Ascending aorta (tissue), 2 donors: ENCODE results near the gene CLIP2. TPM values are rescaled to one million over a fixed set of nuclear protein-coding genes. Genes with fewer than 3 reads are reported as not detected.
A peak's percentile ranks its signal among the peaks of the same experiment; 100 is the strongest.

Experiments
- DNase-seq, 2 donors: peaks; one replicate each; pipeline ENCODE4 v3.0.0-alpha.2; 2019; ENCODE audit warnings: low spot score in 2 of 2
- H3K27ac ChIP-seq, 2 donors: fragments of 200-600 bp; sonication (generic); one replicate each; pipeline ENCODE4 v1.5.1; 2016 to 2017; ENCODE audit warnings: mild to moderate bottlenecking in 1 of 2
- H3K27me3 ChIP-seq: fragments of 200-600 bp; sonication (generic); one replicate; pipeline ENCODE4 v1.5.1; 2017
- H3K36me3 ChIP-seq, 2 donors: fragments of 200-600 bp; sonication (generic); one replicate each; pipeline ENCODE4 v1.5.1; 2016
- H3K4me1 ChIP-seq, 2 donors: fragments of 200-600 bp; sonication (generic); one replicate each; pipeline ENCODE4 v1.5.1; 2016 to 2017; ENCODE audit warnings: mild to moderate bottlenecking in 1 of 2
- H3K4me3 ChIP-seq, 2 donors: fragments of 200-600 bp; sonication (generic); one replicate each; pipeline ENCODE4 v1.5.1; 2016 to 2017; ENCODE audit warnings: mild to moderate bottlenecking in 1 of 2
- H3K9me3 ChIP-seq, 2 donors: fragments of 200-600 bp; sonication (generic); one replicate each; pipeline ENCODE4 v1.5.1; 2016
- CTCF ChIP-seq, 3 experiments: fragments of 200-600 bp in 2 of 3; fragments of 450-650 bp in 1 of 3; sonication (generic) in 2 of 3; IDR thresholded peaks; one replicate each; pipeline ENCODE4 v1.5.1; 2016 to 2019; ENCODE audit warnings: antibody characterized with exemption in 3 of 3, mild to moderate bottlenecking in 1 of 3, moderate library complexity in 1 of 3
- intact Hi-C: fragments of 100-400 bp; cut with DNase I; formaldehyde crosslinking; loops from one replicate; pipeline ENCODE4 v1.15.1; 2023
- total RNA-seq: library from RNA; depleted of rRNA; stranded (reverse); fragments of >200 nt; gene quantifications from one replicate; pipeline ENCODE4 v1.1.0, GENCODE V29; 2016

CLIP2 gene
- total RNA-seq, 1 donor from 2014 or later = 50.2 TPM

- Histone ChIP-seq H3K9me3 (no peaks in the 10 kb centered on the region), H3K4me1 (peaks cover 13 to 34% of the 10 kb centered on the region in 2 donors), H3K27ac (peak overlapping the region; percentile 82 to 93), H3K27me3 (no peaks in the 10 kb centered on the region), H3K36me3 (no peaks in the 10 kb centered on the region), H3K4me3 (peak overlapping the region; percentile 95 to 99)
- intact Hi-C loops = loop anchor here (5.0 kb wide), 1 partner anchor 101 kb away; no protein-coding TSS in a partner anchor
- TF ChIP-seq CTCF (IDR thresholded peaks at IDR 0.05) = no peak
- no peak for DNase-seq
Observed at GRCh38 chr7:74290981-74291441, 1.8 kb downstream of the CLIP2 start.

DNA sequence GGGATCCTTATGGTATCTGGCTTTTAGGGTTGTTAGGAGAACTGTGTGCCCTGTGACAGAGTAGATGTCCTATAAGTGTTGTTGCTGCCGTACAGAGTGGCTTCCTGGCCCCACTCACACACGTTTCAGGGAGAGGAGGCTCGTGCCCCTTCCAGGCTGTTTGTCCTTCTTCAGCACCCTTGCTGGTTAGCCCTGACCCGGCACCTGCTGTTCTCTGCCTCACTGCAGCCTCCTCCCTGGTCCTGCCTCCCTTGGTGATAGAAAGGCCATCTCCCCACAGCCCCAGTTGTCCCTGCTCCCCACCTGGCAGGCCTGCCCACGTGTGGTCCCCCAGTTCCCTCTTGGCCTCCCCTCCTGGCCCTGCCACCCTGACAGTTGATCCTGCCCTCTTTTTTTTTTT, 2.3 kb downstream of the CLIP2 start:
- Histone ChIP-seq H3K4me3 (no peak overlapping the region), H3K36me3 (no peaks in the 10 kb centered on the region), H3K9me3 (no peaks in the 10 kb centered on the region), H3K27ac (peak overlapping the region; percentile 6 to 17), H3K4me1 (peaks cover 13 to 34% of the 10 kb centered on the region in 2 donors), H3K27me3 (no peaks in the 10 kb centered on the region)
- no peak for DNase-seq
- intact Hi-C loops = loop anchor here (5.0 kb wide), 1 partner anchor 101 kb away; no protein-coding TSS in a partner anchor
- no peak for TF ChIP-seq CTCF (IDR thresholded peaks at IDR 0.05)

DNA sequence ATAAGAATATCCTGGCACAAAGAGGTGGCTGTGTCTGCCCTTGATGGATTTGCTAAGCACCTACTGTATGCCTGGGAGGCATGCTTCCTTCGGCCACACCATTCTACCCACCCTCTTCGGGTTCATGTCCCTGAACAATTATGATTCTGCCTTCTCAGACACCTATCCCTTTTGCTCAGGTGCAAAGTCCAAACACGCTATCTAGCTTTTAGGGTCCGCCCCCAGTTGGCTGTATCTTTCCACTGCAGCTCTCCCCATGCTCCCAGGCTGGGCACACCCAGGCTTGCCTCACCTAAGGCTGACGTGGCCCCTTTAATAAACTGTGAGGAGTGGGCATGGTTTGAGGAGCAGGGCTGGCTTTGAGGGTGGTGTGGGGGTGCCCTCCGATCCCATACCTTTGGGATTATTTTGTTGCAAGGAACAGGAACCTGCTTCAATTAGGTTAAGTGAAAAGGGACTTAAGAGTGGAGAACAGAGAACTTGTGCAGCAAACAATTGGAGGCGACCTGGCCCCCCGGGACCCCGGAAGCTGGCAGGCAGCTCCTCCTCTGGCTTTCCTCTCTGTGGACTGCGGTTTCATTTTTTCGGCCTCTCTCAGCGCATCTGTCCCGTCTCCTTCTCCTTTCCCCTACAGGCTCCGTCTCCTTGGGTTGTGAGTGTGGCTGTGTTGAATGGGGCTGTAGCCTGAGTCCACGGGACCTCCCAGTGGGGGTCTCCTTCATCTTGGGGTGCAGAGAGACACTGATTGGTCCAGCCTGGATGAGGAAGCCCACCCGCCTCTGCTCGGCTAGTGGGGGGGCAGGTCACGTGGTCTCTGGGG, 3.8 kb downstream of the CLIP2 start:
- DNase-seq = no peak
- H3K36me3 ChIP-seq = no peaks in the 10 kb centered on the region
- peak overlapping the region; percentile 71 to 75 for H3K27ac ChIP-seq
- intact Hi-C loops = loop anchor here (5.0 kb wide), 1 partner anchor 99 kb away; no protein-coding TSS in a partner anchor
- H3K4me1 ChIP-seq = peaks cover 13 to 34% of the 10 kb centered on the region in 2 donors
- H3K4me3 ChIP-seq = no peak overlapping the region
- H3K9me3 ChIP-seq = no peaks in the 10 kb centered on the region
- no peak for TF ChIP-seq CTCF (IDR thresholded peaks at IDR 0.05)
- H3K27me3 ChIP-seq = no peaks in the 10 kb centered on the region

DNA sequence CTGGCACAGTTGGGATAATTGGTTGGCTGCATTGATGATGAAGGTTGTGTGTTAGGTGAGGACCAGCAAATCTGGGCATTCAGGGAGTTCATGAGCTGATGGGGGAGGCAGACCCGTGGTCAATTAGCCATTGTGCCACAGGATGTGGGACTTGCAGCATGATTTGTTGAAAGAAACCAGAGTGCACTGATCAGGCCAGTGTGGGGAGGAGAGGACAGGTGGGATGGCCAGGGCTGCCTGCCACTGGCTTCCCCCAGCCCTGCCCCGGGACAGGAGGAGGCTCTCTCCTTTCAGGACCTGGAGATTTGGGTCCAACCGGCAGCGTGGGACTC, 4.3 kb downstream of the CLIP2 start:
- Histone ChIP-seq H3K4me3 (no peak overlapping the region), H3K27me3 (no peaks in the 10 kb centered on the region), H3K4me1 (peaks cover 9 to 34% of the 10 kb centered on the region in 2 donors), H3K36me3 (no peaks in the 10 kb centered on the region), H3K27ac (peak overlapping the region; percentile 71 to 75), H3K9me3 (no peaks in the 10 kb centered on the region)
- TF ChIP-seq CTCF (IDR thresholded peaks at IDR 0.05) = no peak
- intact Hi-C loops = loop anchor here (5.0 kb wide), 1 partner anchor 99 kb away; no protein-coding TSS in a partner anchor
- no peak for DNase-seq

- TF ChIP-seq CTCF (IDR thresholded peaks at IDR 0.05) = no peak
- H3K9me3 ChIP-seq = no peaks in the 10 kb centered on the region
- peak overlapping the region; percentile 71 to 75 for H3K27ac ChIP-seq
- H3K4me3 ChIP-seq = peak overlapping the region in 1 of 2 donors; percentile 19
- intact Hi-C loops = loop anchor here (5.0 kb wide), 1 partner anchor 98 kb away; no protein-coding TSS in a partner anchor
- H3K4me1 ChIP-seq = peaks cover 5 to 37% of the 10 kb centered on the region in 2 donors
- H3K27me3 ChIP-seq = no peaks in the 10 kb centered on the region
- no peaks in the 10 kb centered on the region for H3K36me3 ChIP-seq
- peak in 1 of 2 donors; percentile 83 for DNase-seq
Observed at GRCh38 chr7:74294191-74294998, 5.2 kb downstream of the CLIP2 start.
